Measurements from ENCODE around the gene TTC9C. TPM values are rescaled to one million over a fixed set of nuclear protein-coding genes. Genes with fewer than 3 reads are reported as not detected.
"Not testable (repeated sequence)": the region's sequence is repeated elsewhere in the genome, so short reads cannot be mapped to it uniquely, and the experiment has no call there.

Gene TTC9C, protein sequence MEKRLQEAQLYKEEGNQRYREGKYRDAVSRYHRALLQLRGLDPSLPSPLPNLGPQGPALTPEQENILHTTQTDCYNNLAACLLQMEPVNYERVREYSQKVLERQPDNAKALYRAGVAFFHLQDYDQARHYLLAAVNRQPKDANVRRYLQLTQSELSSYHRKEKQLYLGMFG
- 10 to 100 TPM; 47.5 to 49.2 TPM for total RNA-seq

GRCh38 chr11:62728171-62728988 is at the start of gene TTC9C:
Gene TTC9C (plus strand): TSS chr11:62728486. CDS start chr11:62728849, 363 bp downstream.
- ATAC-seq (peak; percentile 40), DNase-seq (peak; percentile 90)
- CTCF ChIA-PET, result interaction anchor here (0.8 to 2.3 kb wide), 12 partner anchors 9 to 153 kb away, joined by 3 to 7 read pairs (median 4); partner anchors contain the start of genes B3GAT3, POLR2G, SLC3A2 and TUT1
- peaks cover 49% of the 10 kb centered on the region for H3K4me1 Mint-ChIP-seq
- peak within 1 kb of the TSS; percentile 94 for H3K4me3 Mint-ChIP-seq
- peaks cover 50% of the 10 kb centered on the region for H3K36me3 Mint-ChIP-seq
- H3K27me3 Mint-ChIP-seq, result no peaks in the 10 kb centered on the region
- H3K9me3 Mint-ChIP-seq (ENCODE audit: low read depth), result no peaks in the 10 kb centered on the region
- H3K27ac Mint-ChIP-seq, result peak within 1 kb of the TSS; percentile 98

- no peaks in the 10 kb centered on the region for H3K9me3 Mint-ChIP-seq (ENCODE audit: low read depth)
- H3K36me3 Mint-ChIP-seq, result peaks cover 20% of the 10 kb centered on the region
- peak within 1 kb of the TSS; percentile 84 for H3K4me3 Mint-ChIP-seq
- peak within 1 kb of the TSS; percentile 90 for H3K27ac Mint-ChIP-seq
- DNase-seq (peak; percentile 89), ATAC-seq (peak; percentile 90)
- CTCF ChIA-PET, result interaction anchor here (0.6 to 3.7 kb wide), 11 partner anchors 11 to 254 kb away, joined by 3 to 42 read pairs (median 4); partner anchors contain the start of genes C11orf98, CSKMT, EML3 and INTS5
- H3K27me3 Mint-ChIP-seq, result no peaks in the 10 kb centered on the region
- peaks cover 34% of the 10 kb centered on the region for H3K4me1 Mint-ChIP-seq
These were observed 49.3 kb upstream of the TTC9C start, which contains the start of gene UBXN1 for GRCh38 chr11:62678770-62679696. Gene UBXN1 (minus strand): TSS chr11:62679073. CDS start chr11:62678923, 150 bp downstream.

DNA sequence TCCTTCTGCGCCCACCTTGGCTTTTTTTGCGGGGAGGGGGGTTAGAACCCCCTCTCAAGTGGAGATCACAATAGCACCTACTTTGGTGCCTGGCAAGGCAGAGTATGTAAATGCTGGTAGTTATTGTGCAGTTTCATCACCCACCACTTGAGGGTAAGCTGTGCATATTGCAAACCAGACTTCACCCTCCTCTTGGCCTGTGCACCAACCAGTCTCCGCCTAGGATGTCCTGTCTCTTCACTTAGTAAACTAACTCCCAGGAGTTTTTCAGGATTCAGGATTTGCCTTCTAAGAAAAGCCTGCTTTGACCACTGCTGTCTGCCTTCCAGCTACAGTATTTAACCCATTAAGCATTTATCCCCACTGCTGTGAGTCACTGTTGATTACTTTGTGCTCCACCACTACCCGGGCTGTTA is 47.5 kb upstream of the TTC9C start:
- peak; percentile 62 for DNase-seq
- Mint-ChIP-seq H3K4me3 (peak overlapping the region; percentile 39), H3K27ac (peak overlapping the region; percentile 73), H3K9me3 (ENCODE audit: low read depth) (no peaks in the 10 kb centered on the region), H3K4me1 (peaks cover 31% of the 10 kb centered on the region), H3K36me3 (peaks cover 14% of the 10 kb centered on the region), H3K27me3 (no peaks in the 10 kb centered on the region)
- peak; percentile 73 for ATAC-seq
- CTCF ChIA-PET, result interaction anchor here (0.6 to 3.7 kb wide), 26 partner anchors 9 to 266 kb away, joined by 3 to 42 read pairs (median 4); partner anchors contain the start of genes C11orf98, CSKMT, GANAB and LBHD1

DNA sequence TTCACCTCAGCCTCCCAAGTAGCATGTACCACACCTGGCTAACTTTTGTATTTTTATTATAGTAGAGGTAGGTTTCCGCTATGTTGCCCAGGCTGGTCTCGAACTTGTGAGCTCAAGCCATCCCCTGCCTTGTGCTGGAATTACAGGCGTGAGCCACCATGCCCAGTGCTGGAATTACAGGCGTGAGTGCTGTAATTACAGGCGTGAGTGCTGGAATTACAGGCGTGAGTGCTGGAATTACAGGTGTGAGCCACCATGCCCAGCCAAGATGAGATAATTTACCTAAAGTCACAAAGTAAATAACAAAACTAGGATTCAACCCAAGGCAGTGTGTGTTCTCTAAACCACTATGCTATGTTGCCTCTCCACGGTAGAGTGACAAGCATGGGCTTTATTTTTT is 45.8 kb upstream of the TTC9C start:
- Mint-ChIP-seq H3K27ac (no peak overlapping the region), H3K27me3 (peaks cover 5% of the 10 kb centered on the region), H3K4me3 (no peak overlapping the region), H3K9me3 (ENCODE audit: low read depth) (no peaks in the 10 kb centered on the region), H3K36me3 (peaks cover 4% of the 10 kb centered on the region), H3K4me1 (peaks cover 19% of the 10 kb centered on the region)
- no peak for DNase-seq
- CTCF ChIA-PET, result interaction anchor here (1.5 to 2.9 kb wide), 3 partner anchors 11 to 258 kb away, joined by 5 to 17 read pairs (median 5); partner anchors contain the start of genes LBHD1 and UQCC3
- ATAC-seq, result no peak

- no peaks in the 10 kb centered on the region for H3K4me1 Mint-ChIP-seq
- ATAC-seq (no peak), DNase-seq (no peak)
- H3K27ac Mint-ChIP-seq, result no peak overlapping the region
- H3K9me3 Mint-ChIP-seq (ENCODE audit: low read depth), result no peaks in the 10 kb centered on the region
- peaks cover 5% of the 10 kb centered on the region for H3K36me3 Mint-ChIP-seq
- peaks cover 10% of the 10 kb centered on the region for H3K27me3 Mint-ChIP-seq
- CTCF ChIA-PET, result interaction anchor here (0.6 to 2.5 kb wide), 2 partner anchors 29 to 263 kb away, joined by 3 to 9 read pairs; no protein-coding TSS in a partner anchor
- H3K4me3 Mint-ChIP-seq, result no peak overlapping the region
These were observed 40.5 kb upstream of the TTC9C start for GRCh38 chr11:62687508-62688396.

DNA sequence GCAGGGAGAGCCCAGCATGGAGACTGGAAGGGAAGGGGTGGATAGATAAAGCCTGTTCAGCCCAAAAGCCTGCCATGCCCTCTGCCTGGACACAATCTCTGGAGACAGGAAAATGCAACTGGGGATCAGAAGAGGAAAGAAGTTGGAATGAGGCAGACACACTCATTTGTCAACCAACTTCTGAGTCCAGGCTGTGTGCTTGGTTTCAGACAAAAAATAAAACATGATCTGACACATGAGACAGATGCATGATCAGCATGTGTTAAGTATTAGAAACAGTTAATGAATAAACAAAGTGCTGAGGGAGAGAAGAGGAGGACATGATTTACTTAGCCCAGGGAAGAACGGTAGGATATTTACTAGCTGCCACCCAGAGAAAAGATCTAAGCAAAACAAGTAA is 39.8 kb upstream of the TTC9C start:
- ATAC-seq, result no peak
- Mint-ChIP-seq H3K9me3 (ENCODE audit: low read depth) (no peaks in the 10 kb centered on the region), H3K27ac (no peak overlapping the region), H3K4me1 (no peaks in the 10 kb centered on the region), H3K36me3 (peaks cover 8% of the 10 kb centered on the region), H3K27me3 (peaks cover 10% of the 10 kb centered on the region), H3K4me3 (no peak overlapping the region)
- no peak for DNase-seq
- CTCF ChIA-PET, result interaction anchor here (0.6 to 2.5 kb wide), 3 partner anchors 29 to 264 kb away, joined by 3 to 9 read pairs (median 3); no protein-coding TSS in a partner anchor

DNA sequence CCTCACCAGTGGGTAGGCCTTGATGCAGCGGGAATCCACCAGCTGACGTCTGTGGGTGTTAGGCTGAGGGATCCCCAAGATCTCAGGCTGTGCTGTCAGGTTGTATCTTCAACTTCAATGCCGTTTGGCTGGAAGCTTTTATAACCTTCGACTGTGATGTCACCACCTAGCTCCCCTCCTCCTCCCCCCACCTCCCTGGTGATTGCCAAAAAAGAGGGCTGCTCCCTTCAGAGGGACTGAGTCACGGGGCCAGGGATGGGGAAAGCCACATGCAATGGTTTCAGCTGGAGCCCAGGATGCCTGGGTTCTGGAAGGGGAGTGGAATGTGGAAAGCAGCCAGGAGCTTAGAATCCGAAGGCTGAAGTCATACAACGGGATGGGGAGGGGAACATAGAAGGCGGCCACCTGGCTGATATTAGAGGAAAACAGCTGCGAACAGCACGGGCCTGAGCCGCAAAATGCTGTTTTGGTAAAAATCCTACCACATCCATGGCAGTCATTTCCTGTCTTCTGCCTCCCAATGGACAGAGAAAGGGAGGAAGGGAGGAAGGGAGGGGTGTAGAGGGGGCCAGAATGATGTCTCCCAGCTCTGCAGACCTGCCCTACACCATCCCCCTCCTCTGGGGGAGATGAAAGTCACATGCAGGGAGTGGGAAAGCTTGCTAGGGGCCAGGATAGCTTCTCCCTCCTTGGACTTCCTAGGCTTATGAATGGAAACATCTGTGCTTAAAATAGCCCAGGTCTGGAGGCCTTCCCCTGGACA is 38.7 kb upstream of the TTC9C start, which contains the start of gene LRRN4CL:
Gene LRRN4CL (minus strand): TSS at position 110 of the 763 bp plus-strand sequence. CDS start 1,022 bp downstream, outside the sequence.
- Mint-ChIP-seq H3K4me3 (no peak within 1 kb of the TSS), H3K4me1 (peaks cover under 1% of the 10 kb centered on the region), H3K27me3 (peaks cover 10% of the 10 kb centered on the region), H3K27ac (no peak within 1 kb of the TSS), H3K36me3 (peaks cover 8% of the 10 kb centered on the region), H3K9me3 (ENCODE audit: low read depth) (no peaks in the 10 kb centered on the region)
- DNase-seq (no peak), ATAC-seq (no peak)
- CTCF ChIA-PET, result interaction anchor here (1.2 to 5.5 kb wide), 6 partner anchors 9 to 265 kb away, joined by 3 to 44 read pairs (median 4); partner anchors contain the start of genes TUT1 and UQCC3

DNA sequence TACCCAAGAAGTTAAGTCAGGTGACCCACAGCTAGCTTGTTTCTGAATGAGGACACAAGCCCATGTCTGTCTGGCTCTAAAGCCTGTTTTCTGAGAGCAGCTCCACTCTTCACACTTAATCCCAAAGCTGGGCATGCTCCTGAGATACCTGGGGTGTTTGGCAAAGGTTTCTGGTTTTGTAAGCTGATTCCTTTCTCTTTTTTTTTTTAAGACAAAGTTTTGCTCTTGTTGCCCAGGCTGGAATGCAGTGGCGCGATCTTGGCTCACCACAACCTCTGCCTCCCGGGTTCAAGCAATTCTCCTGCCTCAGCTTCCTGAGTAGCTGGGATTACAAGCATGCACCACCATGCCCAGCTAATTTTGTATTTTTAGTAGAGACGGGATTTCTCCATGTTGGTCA is 34.7 kb upstream of the TTC9C start:
- CTCF ChIA-PET, result interaction anchor here (0.6 to 5.5 kb wide), 27 partner anchors 10 to 312 kb away, joined by 3 to 44 read pairs (median 5); partner anchors contain the start of genes C11orf98, CSKMT, EML3 and HNRNPUL2
- H3K4me1 Mint-ChIP-seq; H3K4me3 Mint-ChIP-seq; ATAC-seq; H3K36me3 Mint-ChIP-seq; H3K27ac Mint-ChIP-seq; DNase-seq; H3K27me3 Mint-ChIP-seq; H3K9me3 Mint-ChIP-seq (ENCODE audit: low read depth): not testable (repeated sequence)

DNA sequence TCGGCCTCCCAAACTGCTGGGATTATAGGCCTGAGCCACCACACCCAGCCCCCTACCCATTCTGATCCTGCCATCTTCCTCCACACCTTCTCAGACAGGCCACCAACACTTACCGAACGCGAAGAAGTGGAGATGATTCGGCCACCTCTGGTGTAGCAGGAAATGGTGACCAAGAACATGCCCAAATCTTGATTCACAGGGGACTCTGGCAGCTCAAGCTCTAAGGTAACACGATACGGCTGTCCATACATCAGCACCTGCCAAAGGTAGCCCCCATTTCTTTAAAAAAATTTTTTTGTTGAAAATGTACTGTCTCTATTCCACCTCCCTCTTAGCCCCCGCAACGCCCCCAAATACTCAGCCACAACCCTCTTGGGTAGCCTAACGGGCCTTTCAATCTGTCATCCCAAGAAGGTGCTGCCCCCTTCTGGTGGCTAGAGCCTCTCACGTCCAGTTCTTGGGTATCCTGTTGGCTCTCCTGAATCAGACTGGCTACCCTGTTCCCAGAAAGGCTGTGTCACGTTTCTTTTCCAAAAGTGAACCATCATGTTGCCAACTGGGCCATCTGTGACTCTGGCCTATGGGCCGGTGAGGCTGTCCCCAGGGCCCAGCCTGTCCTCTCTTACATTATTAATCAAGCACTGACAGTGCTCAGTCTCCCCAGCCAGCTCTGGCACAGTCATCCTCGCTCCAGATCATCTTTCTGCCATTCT is 33.7 kb upstream of the TTC9C start:
- H3K9me3 Mint-ChIP-seq (ENCODE audit: low read depth), result no peaks in the 10 kb centered on the region
- CTCF ChIA-PET, result interaction anchor here (0.6 to 5.5 kb wide), 46 partner anchors 9 to 313 kb away, joined by 3 to 44 read pairs (median 4); partner anchors contain the start of genes BSCL2, C11orf98, CSKMT and EEF1G
- H3K27me3 Mint-ChIP-seq, result no peaks in the 10 kb centered on the region
- ATAC-seq, result peak; percentile 88
- peaks cover 5% of the 10 kb centered on the region for H3K4me1 Mint-ChIP-seq
- peak; percentile 85 for DNase-seq
- peaks cover 6% of the 10 kb centered on the region for H3K36me3 Mint-ChIP-seq
- no peak overlapping the region for H3K27ac Mint-ChIP-seq
- H3K4me3 Mint-ChIP-seq, result no peak overlapping the region

- DNase-seq (no peak), ATAC-seq (no peak)
- CTCF ChIA-PET, result interaction anchor here (0.7 to 6.2 kb wide), 4 partner anchors 10 to 1163 kb away, joined by 3 to 44 read pairs (median 8); partner anchors contain the start of gene LRRN4CL
- Mint-ChIP-seq H3K36me3 (peaks cover 15% of the 10 kb centered on the region), H3K4me3 (no peak overlapping the region), H3K9me3 (ENCODE audit: low read depth) (no peaks in the 10 kb centered on the region), H3K27ac (peak overlapping the region; percentile 16), H3K27me3 (no peaks in the 10 kb centered on the region), H3K4me1 (peaks cover 25% of the 10 kb centered on the region)
These were observed 26.0 kb upstream of the TTC9C start for GRCh38 chr11:62702246-62702645.
